T-helper 22 cell (primary cell): ENCODE measurements around the gene SERPINE2.
A peak's percentile ranks its signal among the peaks of the same experiment; 100 is the strongest.
"Not testable (repeated sequence)": the region's sequence is repeated elsewhere in the genome, so short reads cannot be mapped to it uniquely, and the experiment has no call there.

Experiments used
- DNase-seq: peaks from one replicate; pipeline ENCODE4 v3.0.0-alpha.2; 2020; ENCODE audit warnings: low read depth

SERPINE2 gene

DNA sequence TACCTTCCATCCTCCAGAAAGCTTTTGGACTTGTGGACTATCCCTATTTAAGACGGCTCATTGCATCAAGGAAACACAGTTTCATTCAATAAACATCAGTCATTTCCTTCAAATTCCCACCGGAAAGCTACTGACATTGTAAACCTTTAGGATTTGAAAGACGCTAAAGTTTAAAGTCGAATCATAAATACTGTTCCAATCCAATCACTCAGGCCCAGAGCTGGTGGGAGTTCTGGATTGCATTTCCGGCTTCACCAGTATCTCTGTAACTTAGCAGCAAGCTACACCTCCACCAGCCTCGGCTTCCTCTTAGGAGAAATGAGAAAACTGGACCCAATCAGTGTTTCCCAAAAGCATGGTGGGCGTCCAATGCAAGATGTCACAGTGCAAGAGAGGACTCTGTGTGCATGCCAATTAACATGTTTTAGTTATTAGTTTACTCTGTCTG is 95.5 kb downstream of the SERPINE2 start:
- no peak for DNase-seq

GRCh38 chr2:223943135-223943534 is 96.0 kb downstream of the SERPINE2 start:
- DNase-seq, result no peak

- DNase-seq, result no peak
Observed at GRCh38 chr2:223941579-223942277, 97.4 kb downstream of the SERPINE2 start.

DNA sequence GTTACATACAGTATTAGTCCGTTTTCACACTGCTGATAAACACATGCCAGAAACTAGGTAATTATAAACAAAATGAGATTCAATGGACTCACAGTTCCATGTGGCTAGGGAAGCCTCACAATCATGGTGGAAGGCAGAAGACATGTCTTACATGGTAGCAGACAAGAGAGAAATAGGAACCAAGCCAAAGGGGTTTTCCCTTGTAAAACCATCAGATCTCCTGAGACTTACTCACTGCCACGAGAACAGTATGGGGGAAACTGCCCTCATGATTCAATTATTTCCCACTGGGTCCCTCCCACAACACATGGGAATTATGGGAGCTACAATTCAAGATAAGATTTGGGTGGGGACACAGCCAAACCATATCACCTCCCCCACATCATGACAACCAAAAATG is 99.6 kb downstream of the SERPINE2 start:
- not testable (repeated sequence) for DNase-seq

GRCh38 chr2:223937535-223937934 is 101.6 kb downstream of the SERPINE2 start:
- DNase-seq, result no peak

DNA sequence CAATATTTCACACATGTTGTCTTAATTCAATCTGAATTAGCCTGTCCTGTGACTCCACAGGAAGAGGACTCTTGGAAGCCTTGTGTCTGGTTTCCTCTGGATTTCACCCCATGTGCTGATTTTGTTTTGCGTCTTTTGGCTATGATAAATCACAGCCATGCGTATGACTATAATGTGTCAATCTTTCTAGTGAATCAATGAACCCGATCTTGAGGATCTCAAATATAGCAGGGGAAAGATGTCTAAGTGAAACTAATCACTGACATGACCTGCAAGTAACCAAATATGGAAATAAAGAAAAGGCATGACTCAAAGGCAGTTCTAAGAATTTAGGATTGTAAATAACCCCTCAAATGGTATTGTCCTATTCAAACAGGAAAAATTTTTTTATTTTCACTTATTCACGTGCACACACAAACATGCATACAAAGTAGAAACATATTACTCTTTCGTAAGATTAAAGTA is 102.2 kb downstream of the SERPINE2 start:
- no peak for DNase-seq

GRCh38 chr2:223935459-223936125 is 103.5 kb downstream of the SERPINE2 start:
- no peak for DNase-seq

GRCh38 chr2:223934870-223935269 is 104.2 kb downstream of the SERPINE2 start:
- no peak for DNase-seq

GRCh38 chr2:223932816-223933800 is 106.0 kb downstream of the SERPINE2 start:
- DNase-seq, result no peak

GRCh38 chr2:223930103-223930976 is 108.7 kb downstream of the SERPINE2 start:
- no peak for DNase-seq

DNA sequence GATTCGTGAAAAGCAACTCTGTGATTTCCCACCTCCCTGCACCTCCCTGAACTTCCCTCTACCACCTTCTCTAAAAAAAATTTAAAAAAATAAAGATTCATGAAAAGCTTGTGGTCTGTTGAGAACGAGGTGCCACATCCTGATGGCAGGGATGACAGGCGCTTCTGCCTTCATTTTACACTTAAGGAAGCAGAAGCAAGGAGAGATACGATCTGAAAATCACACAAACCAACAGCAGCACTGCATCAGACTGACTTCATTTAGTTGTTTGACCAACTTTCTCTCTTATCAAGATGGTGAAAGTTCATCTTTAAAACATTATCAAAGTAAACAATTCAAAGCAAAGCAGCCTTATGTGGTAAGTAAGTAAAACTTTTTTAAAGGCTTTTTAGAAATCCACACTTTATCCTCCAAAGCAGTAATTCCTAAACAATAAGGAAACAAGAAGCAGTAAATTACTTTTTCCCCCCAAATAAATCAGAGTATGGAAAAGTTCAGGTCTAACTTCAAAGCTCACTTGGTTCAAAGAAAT is 109.4 kb downstream of the SERPINE2 start:
- peak; percentile 25 for DNase-seq

DNA sequence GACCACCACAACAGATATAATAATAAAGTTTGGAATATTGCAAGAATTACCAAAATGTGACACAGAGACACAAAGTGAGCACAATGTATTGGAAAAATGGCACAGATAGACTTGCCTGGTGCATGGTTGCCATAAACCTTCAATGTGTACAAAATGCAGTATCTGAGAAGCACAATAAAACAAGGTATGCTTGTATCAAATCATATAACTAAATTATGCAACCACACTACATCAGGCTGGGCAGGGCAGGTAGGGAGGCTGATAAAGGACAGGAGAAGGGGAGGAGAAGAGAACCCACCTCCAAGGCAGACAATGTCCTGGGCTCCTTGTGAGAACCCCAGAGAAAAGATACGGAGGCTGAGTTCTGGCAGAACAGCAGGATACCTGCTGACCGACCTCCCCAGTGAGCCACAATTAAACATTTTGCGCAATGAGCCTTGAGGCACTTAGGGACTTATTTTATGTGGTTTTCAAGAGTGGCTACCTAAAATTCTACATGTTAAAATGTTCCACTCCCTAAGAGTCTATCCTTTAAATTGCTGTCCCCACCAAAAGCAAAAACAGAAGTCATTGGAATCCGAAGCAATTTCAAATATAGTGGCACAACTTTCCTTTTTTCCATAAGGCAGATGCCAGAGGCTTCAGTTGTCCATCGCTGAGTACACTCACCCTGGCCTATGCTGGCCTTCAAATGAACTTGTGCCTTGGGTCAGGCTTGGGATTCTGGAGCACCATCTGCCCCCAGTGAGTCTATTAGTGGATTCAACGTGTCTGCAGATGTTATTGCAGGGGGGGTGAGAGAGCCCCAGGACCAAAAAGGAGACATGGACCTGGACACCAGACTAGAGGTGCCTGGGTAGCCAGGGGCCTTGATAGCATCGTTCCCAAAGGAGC is 110.7 kb downstream of the SERPINE2 start:
- no peak for DNase-seq

DNA sequence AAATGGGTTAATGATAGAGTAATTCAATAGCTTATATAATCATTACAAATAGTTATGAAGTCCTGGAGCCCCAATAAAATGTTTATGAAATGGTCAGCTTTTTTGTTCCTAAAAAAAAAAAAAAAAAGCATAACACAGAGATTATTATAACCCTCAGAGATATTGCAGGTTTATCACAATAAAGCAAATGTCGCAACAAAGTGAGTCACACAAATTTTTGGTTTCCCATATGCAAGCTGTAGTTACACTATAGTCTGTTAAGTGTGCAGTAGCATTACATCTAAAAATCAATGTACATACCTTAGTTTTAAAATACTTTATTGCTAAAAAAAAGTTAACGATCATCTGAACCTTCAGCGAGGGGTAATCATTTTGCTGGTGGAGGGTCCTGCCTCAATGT is 114.0 kb downstream of the SERPINE2 start:
- DNase-seq, result no peak
